NCI-H1092 treated with DMSO at 0.1 percent for 48 hours (cell line): ENCODE data around the gene HIVEP2.

Experiments
- DNase-seq: peaks from one replicate; lab custom pipeline; 2025; lab: John Stamatoyannopoulos, UW

The HIVEP2 gene

DNA sequence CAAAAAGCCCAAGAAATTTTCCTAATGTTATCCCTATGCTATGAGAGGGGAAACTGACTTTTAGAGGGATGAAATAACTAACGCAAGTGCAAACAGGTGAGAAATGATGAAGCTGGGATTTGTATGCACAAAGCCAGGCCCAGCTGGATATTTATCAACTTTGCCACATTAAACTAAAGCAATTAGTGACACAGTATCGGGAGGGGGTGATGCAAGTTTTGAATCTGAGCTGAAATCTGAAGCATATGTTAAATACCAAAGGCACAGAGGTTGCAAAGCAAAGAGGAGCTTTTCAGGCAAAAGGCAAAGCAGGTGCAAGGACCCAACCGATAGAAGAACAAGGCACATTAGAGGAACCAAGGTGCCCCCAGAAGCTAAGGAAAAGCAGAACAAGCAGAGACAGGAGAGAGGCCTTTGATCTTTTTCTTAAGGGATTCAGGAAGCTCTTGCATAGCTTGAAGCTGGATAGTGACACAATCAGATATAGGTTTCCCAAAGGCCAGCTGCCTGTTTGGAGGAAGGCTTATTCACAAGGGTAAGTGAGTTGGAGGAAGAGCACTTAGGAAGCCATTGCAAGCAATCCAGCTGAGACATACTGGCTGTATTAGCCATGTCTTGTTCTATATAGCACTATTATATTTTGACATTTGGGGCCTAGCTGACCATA is 207.5 kb downstream of the HIVEP2 start:
- no peak for DNase-seq

DNA sequence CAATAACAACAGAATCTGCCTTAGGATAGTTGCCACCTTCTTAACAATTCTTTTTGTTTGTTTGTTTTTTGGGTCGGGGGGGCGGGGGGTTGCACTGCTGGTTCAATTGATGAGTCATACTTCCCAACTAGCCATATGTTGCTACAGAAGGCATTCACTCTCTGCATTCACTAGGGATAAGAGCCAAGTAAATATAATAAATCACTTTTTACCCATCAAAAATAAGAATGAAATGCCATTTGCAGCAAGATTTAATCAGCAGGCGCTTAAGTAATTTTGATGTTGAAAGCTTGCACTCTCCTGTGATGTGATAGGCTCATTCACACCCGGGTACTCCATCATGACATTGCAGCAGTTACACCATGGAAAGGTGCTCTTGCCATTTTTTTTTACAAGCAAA is 209.8 kb downstream of the HIVEP2 start:
- DNase-seq = no peak

DNA sequence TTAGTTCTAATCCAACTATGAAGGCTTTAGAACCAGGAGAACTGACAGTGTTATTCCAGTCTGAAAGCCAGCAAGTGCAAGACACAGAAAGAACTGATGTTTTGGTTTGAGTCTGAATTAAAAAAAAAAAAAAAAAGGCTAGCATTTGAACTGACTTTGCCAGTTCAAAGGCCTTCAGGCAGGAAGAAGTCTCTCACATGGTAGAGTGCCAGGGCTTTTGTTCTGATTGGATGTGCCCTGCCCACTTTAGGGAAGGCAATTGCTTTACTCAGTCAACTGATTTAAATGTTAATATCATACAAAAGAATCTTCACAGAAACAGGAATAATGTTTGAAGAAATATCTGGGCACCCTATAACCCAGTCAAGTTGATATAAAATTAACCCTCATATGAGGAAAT is 212.2 kb downstream of the HIVEP2 start:
- DNase-seq = no peak

DNA sequence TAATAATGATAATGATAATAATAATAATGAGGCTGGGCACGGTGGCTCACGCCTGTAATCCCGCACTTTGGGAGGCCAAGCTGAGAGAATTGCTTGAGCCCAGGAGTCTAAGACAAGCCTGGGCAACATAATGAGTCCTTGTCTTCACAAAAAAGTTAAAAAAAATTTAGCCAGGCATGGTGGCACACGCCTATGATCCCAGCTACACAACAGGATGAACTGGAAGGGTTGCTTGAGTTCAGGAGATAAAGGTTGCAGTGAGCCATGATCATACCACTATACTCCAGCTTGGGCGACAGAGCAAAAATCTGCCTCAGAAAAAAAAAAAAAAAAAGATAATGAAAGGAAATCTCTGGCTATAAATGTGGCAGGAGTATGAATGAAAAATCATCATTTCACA is 213.4 kb downstream of the HIVEP2 start:
- no peak for DNase-seq

DNA sequence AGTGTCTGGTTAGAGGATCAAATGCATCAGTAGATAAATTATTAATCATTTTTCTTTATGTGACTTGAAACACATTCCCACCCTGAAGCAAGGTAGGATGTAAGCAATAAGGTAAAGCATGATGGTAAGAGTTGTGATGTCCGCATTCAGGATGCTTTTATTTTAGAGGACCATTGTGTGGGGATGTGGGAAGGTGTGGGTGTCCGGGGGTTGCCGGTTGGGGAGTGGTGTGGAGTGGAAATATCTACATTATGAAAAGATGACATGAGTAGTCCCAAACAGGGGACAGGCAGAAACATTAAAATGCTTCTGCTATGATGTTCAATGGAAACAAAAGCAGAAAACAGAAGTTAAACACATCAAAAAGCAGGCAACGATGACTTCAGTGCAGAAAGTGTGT is 215.4 kb downstream of the HIVEP2 start:
- no peak for DNase-seq

DNA sequence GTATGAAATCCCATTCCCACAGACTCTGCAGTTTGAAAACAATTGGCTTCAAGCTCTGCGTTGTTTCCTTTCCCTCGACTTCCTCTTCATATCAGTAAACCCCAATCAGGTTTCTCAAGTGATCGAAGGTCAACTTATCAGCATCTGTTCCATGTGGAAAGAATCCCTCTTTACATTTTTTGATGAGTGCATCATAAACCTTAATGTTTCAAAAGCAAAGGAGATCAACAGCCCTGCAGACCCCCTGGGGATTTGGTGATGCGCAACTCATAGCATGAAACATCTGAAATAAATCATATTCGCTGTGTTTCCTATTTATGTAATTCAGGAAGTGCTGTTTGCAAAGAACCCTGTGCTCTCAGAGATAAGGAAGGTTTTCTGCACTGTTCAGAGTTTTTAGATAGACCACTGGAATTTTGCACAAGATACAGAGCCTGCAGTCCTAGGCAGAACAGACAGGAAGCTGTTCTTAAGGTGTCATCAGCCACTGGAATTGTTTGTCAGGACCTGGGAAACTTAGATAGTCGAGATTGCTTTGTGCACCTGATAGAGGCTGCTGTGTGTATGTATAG is 216.0 kb downstream of the HIVEP2 start:
- no peak for DNase-seq

DNA sequence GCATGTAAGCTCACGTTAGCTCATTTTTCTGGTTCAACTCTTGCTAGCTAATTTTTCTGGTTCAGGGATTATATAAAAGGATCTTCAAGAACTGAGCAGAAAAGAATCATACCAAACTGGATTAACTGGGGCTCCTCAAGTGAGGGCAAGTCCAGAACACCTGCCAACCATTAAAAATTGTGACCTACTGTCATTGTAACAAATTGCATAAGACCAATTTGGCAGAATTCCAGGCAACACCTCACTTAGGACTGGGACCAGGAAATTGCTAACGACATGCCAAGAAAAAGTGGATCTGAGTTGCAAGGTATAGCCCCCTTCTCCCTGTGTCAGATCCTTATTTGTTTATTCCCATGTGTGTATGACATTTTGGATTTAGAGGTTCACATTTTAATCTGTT is 216.6 kb downstream of the HIVEP2 start:
- no peak for DNase-seq

DNA sequence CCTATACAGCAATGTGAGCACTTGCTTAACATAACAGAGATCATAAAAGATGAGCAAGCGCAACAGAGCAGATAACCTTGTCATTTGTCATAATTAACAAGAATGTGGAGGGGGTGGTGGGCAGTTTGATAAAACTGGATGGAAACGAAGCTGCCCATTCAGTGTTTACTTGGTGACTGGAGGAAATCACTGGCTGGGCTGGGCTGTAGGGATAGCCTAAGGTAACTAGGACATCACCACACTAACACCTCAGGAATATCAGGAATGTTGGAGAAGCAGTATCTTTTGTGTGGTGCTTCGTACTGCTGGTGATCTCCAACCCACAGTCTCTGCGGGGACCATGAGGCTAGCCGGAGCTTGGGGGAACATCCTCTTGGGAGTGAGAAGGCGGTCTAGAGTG is 218.4 kb downstream of the HIVEP2 start:
- DNase-seq = no peak

DNA sequence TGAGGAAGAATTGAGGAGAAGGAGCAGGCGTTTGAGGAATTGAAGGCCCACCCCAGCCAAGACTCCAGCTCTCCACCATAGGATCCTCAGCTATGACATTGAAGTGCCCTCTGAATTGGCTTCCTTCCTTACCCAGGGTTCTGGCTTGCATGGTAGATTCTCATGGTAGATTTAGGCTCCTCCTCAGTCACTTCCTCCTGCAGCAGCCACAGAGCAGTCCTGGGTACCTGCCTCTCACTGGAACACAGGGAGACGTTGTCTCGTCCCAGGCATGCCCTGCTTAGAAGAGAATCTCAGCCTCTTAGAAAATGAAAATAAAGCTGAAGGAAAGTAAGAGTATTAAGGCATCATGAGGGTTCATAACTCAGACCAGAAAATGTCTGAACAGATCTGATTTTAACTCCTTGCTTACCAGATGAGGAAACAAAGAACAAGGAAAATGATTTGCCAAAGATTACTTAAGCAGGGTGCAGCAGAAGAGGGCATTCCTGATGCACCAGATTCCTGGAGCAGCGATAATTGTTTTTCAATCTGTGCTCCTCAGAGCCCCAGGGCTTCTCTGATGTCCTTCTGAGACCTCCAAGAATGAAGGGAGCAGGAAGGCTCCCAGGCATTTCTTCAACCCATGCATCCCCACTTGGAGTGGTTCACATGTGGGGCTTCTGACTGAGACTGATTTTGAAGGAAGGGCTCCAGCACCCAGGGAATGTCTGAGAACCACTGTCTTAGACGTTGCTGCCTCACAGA is 219.8 kb downstream of the HIVEP2 start:
- DNase-seq = no peak

DNA sequence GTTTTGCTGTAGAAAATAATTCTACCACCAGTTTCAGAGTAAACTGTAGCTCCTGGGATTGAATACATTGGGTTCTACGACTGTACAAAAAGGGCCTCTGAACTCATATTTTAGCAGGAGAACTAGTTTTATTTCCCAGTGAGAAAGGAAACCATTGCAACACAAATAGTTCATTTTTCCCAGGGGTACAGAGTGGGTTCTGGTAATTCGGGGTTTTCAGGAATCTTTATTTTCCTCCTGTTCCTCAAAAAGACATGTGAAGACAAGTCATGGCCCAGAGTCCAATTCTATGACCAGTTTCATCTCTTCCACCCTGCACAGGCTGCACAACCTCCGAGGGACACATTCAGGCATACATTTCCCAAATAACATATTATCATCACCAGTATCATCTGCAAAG is 222.1 kb downstream of the HIVEP2 start:
- DNase-seq = no peak

DNA sequence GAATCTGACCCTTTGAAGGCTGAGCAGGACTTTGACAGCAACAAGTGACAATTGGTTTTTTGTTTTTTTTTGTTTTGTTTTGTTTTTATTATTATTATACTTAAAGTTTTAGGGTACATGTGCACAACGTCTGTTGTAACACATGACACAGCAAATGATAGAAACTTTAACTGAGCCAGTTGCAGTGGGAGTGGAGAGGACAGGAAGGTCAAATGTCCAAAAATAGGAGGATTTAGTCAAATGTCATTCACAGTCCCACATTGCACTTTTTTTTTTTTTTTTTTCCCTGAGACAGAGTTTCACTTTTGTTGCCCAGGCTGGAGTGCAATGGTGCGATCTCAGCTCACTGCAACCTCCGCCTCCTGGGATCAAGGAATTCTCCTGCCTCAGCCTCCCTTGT is 223.0 kb downstream of the HIVEP2 start:
- no peak for DNase-seq

DNA sequence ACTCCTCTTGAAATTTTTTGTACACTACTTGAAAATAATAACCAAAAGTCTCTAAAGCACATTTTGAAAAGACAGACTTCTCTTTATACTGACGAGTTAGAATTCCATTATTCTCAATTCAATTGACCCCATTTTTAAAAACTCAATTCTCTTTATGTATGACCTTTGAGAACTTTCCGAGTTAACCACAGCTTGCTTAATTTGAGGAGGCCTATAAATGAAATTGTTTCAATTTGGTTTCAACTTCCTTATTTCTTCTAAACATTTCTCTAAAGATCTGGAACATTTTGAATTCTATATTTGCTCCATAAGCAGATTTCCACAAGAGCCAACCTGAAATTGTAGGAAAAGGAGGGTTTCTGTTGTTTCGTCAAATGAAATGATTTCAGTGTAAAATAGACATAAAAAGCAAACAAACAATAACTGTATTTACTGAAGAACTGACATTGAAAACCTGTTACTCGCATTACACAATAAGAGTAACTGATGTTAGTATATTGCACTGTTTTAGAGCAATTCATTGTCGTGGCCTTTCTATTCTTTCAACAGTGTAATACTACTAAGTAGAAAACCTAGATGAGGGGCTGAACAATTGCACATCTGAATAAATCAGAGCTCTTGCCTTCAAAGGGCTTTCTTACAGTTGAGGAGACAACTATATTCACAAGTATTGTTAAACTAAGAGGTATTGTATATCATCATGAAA is 223.6 kb downstream of the HIVEP2 start:
- no peak for DNase-seq

DNA sequence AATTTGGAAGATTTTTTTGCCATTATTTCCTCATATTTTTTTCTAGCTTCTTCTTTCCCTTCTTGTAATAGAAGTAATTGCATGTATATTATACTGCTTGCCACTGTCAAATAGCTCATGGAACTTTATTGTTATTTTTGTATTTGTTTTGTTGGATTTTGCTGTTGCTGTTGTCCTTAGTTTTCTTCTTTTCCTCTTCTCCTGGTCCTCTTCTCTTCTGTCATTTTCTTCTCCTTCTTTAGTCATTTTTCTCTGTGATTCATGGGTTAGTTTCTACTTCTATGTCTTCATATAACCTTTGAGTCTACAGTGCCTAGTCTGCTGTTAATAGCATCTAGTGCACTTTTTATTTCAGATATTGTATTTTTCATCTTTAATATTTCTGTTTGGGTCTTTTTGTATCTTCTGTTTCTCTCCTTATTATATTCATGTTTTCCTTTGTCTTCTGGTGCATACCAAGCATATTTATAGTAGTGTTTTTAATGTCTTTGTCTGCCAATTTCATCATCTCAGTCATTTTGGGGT is 226.2 kb downstream of the HIVEP2 start:
- no peak for DNase-seq

DNA sequence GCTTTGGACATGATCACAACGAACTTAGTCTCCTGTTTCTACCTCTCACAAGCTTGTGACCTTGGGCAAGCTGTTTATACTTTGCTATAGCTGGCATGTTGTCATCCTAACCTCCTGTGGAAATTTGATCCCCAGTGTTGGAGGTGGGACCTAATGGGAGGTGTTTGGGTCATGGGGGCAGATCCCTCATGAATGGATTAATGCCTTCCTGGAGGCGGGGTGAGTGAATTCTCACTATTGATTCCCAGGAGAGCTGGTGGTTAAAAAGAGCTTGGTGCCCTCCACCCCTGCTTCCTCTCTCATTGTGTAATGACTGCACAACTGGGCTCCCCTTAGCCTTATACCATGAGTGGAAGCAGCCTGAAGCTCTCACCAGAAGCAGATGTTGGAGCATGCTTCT is 228.9 kb downstream of the HIVEP2 start:
- DNase-seq = no peak

DNA sequence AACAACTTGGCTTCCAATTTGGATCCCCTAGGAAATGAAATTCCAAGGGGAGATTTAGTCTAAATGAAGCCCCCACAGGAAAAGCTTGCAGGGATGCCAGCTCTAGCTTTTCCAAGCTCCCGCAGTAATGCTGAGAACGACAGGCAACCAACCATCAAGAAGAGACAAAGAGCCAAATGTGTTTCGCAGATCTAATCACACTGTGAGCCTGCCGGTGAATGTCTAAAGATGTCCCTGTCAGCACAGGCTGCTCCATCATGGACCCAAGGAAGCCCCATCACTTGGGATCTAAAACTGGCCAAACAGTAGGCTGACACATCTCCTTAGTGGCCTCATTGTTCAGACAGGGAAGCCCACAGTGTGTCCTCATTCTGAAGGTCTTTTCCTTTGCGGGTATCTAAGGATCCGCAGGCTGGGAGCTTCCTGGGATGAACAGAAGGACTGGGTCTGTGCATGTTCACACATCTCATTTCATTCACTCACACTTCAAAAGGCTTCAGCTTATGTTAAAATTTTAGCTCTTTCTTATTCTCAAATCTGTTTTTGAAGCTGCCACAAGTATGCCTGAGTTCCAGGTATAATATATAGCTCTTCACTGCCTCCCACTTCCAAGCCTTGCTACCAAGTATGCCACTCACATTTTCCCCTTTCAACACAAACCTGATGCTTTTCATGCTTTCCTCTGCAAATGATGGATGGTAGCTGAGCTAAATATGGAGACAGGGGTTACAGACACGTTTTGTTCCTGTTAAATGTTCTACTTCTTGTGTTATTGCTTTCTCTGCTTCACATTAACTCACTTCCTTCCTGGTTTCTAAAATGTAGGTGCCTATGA is 229.8 kb downstream of the HIVEP2 start:
- no peak for DNase-seq

DNA sequence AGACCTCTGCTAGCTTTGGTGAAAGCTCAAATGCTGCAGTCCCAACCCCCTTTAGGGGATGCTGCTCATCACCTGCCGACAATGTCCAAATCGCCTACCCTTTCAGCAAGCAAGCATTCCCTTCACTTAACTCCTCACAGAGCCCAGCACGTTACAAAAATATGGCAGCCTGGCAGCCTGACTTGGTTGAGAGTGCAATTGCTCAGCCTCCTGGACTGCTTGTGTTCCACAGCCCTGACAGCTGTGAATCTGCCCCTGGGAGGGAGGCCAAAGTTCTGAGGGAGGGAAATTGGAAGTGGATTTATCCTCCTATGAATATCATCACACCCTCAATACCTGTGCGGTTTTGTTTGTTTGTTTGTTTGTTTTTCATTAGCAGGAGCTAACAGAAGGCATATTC is 231.0 kb downstream of the HIVEP2 start:
- no peak for DNase-seq

DNA sequence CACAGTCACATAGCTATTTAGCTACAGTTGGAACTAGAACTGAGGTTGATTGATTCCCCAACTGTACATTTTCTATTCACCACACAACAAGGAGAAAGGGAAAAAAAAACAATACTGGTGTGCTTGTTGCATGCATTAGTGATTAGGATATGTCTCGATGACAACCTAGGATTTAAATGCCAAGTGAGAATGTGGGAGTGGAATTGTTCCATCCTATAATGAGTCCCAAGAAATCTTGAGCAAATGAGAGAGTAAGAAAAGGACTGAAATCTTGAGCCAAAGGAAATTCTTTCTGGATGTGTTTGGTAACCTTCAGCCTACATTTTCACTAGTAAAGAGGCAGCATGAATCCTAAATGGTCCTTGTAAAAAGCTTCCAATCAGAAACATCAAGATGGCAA is 232.7 kb downstream of the HIVEP2 start:
- no peak for DNase-seq

DNA sequence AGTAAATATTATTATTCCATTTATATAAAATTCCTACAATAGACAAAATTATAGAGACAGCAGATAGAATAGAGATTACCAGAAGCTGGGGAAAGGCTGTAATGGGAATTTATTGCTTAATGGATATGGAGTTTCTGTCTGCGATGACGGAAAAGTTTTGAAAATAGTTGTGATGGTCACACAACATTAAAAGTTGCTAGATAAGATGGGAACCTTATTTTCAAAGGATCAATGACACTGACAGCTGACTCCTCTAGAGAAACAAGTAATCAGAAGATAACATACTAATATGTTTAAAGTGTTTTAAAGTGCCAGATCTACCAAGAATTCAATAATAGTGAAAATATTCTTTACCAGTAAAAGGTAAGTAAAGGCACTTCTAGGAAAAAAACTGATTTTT is 236.3 kb downstream of the HIVEP2 start:
- no peak for DNase-seq

DNA sequence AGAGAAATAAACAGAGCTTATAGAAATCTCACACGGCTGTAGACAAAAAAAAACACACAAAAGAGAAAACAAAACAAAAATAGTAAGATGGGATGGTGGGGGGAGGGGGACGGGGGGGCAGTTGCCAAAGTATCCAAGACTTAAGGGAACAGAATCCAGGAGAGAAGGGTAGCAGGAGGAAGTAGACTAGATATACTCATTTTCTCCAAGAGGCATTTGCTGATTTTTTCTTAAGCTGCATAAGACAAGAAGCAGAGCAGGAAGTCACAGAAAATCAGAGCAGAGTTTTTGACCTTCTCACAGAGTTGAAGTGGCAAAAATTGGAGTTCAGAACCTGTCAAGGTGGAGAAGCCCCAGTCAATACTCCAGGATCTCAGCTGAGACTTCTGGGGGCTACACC is 237.7 kb downstream of the HIVEP2 start:
- no peak for DNase-seq

DNA sequence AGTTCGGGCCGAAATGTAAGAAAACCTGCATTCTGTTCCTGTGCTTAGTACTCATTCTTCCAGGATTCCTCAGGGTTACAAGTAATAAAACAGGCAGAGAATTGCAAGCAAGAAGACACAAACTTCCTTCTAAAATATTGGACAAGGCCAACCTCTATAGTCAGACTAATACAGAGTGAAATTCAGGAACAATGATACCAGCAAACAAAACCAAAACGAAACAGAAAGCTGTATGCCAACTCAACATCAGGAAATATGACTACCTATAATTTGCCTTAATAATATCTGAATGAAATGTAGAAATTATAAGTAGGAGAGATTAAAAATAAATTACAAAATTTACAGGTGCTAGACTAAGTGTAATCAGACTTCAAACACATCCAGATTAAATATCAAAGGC is 238.8 kb downstream of the HIVEP2 start:
- DNase-seq = no peak

DNA sequence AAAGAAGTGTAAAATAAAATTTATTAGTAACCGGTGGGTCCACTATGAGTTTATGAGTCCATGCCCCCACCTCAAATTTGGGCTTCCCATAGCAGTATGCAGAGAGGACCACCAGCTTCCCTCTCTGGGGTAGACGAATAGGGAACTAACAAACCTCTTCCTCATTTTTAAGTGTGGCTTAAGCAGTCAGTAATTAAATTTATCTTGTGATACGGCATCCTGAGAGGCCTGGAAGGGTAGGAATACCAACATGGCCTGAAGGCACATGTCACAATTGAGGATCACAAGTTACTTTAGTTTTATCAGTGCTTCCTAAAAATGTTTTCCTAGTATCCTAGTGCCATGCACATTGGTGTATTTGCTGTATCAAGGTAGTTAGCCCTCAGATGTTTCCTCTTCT is 239.9 kb downstream of the HIVEP2 start:
- no peak for DNase-seq
